ENCODE data around the gene SUGCT.

Gene SUGCT

DNA sequence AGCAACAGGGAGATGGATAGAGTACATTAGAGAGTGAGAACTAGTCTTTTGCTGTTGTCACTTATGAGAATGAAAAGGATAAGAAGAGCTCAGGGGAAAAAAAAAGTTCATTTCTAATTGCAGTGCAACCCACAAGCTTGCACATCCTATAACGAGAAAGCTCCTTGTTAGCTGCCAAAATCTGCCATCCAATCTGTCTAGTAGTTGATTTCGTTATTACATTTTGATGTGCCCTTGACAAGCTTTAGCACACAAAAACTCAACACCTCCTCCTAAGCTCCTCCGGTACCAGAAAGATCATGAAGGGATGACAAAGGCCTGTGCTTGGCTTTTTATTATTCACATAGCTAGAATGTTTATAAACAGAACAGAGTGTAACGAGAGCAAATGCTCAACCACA, 519.4 kb downstream of the SUGCT start:
- TF ChIP-seq, protein P1, sequence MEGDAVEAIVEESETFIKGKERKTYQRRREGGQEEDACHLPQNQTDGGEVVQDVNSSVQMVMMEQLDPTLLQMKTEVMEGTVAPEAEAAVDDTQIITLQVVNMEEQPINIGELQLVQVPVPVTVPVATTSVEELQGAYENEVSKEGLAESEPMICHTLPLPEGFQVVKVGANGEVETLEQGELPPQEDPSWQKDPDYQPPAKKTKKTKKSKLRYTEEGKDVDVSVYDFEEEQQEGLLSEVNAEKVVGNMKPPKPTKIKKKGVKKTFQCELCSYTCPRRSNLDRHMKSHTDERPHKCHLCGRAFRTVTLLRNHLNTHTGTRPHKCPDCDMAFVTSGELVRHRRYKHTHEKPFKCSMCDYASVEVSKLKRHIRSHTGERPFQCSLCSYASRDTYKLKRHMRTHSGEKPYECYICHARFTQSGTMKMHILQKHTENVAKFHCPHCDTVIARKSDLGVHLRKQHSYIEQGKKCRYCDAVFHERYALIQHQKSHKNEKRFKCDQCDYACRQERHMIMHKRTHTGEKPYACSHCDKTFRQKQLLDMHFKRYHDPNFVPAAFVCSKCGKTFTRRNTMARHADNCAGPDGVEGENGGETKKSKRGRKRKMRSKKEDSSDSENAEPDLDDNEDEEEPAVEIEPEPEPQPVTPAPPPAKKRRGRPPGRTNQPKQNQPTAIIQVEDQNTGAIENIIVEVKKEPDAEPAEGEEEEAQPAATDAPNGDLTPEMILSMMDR (IDR thresholded peaks at IDR 0.05) = no peak

DNA sequence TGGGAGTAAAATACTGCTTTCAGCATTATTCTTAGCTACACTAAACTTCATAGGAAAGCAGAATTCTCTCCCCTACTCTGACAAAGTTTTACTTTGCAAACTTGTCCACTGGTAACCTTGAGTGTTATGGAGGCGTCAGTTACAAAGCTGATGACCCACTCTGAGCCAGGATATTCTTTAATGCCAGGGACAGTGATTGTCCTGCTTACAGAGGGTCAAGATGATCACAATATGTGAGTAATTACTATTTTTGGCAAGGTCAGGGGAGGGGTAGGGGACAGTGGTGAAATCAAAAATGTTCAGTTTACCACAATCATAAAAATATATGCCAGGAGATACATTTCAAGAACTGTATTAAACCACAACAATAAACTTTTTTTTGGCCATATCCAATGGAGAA, 520.6 kb downstream of the SUGCT start:
- TF ChIP-seq, protein P1 (IDR thresholded peaks at IDR 0.05) = no peak

DNA sequence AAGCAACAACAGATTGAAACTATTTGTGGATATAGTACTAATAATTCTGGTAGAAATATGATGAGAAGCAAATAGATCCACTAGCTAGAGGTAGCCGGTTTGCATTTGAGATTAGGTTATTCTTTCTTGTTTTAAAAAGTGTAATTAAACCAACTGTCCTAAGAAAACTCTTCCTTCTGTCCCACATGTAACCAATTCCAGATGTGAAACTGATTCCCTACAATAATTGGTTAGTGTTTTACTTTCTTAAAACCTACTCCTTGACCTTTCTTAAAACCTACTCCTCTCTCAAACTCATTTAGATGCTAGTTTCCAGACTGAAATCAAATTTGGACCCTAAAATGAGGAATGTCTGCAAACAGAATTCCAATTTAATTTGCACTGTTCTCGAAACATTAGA, 521.5 kb downstream of the SUGCT start:
- TF ChIP-seq, protein P1 (IDR thresholded peaks at IDR 0.05) = no peak

DNA sequence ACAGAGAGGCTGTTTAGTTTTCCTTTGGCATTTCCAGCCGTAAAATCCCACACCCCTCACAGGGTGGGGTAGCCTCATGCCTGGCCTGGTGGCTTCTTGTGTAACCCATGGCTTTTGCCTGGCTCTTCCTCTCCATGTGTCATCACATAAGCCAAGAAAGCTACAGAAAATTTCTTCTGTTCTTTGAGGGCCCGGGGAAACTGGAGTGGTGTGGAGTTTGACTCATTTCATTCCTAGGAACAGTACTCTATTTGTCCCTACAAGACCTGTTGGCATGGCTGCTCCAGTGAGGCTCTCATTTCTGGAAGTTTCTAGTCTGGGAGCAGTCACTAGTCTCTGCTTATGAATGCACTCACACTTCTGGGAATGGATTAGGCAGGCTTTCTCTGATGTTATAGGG, 523.9 kb downstream of the SUGCT start:
- TF ChIP-seq, protein P1 (IDR thresholded peaks at IDR 0.05) = no peak

DNA sequence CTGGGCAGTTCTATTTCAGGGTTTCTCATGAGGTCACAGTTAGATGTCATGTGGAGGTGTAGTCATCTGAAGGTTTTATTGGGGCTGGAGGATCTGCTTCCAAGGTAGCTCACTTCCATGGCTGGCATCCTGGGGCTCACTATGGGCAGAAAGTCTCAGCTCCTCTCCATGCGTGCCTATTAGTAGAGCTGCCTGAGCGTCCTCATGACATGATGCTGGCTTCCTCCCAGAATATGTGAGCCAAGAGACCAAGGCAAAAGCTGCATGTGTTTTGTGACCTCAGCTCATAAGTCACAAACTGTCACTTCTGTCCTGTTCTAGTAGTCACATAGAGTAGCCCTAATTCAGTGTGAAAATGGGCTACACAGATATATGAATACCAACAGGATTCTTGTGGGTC, 524.4 kb downstream of the SUGCT start:
- TF ChIP-seq, protein P1 (IDR thresholded peaks at IDR 0.05) = no peak

DNA sequence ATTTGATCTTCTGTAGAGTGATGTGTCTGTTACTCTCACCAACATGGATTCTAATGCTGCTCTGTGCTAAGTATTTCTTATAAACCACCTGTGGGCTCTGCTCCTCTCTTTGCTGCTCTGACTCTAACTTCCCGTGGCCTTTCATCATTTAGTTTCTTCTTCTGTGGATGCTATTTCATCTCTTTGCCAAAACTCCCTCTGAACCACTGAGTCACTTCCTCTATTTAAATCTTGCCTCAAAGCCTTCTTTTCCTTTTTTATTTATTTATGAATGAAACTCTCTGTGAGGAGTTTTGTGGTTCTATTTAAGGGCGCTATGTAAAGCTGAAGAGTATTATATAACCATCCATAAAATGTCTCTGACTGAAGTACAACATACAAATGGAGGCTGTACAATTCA, 538.5 kb downstream of the SUGCT start:
- TF ChIP-seq, protein P1 (IDR thresholded peaks at IDR 0.05) = no peak

DNA sequence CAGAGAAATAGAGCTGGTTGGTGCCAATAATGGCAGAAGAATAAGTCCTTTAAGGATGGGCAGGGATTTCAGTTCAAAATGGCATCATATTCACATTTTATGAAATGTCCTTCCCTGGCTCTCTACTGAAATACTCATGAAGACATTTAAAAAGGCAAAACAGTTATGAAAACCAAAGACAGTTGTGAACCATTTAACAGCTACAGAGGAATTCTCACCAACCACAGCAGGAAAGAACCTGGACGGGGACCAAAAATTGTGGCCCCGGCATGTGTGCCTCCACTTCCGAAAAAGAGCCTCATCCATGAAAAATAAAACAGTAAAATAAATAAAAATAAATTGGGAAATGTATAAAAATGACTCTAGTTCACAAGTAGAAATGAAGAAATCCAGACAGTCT, 539.5 kb downstream of the SUGCT start:
- TF ChIP-seq, protein P1 (IDR thresholded peaks at IDR 0.05) = no peak

DNA sequence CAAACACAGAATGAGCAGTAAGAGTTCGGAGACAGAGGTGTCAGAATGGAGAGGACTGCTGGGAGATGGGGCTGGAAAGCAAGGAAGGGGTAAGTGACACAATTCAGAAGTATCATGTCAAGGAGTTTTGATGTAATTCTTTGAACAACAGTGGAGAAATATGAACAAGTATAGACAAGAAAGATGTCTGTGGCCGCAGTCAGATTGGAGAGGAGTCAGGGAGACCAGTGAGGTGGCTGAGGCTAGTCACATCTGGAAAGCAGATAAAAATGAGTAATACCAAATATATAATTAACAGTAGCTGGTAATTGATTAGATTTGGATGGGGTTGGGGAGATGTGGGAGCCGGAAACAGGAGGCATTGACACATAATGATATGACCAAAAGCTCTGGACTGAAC, 540.9 kb downstream of the SUGCT start:
- TF ChIP-seq, protein P1 (IDR thresholded peaks at IDR 0.05) = no peak
